ENCODE results near the gene VPS13C.

DNA sequence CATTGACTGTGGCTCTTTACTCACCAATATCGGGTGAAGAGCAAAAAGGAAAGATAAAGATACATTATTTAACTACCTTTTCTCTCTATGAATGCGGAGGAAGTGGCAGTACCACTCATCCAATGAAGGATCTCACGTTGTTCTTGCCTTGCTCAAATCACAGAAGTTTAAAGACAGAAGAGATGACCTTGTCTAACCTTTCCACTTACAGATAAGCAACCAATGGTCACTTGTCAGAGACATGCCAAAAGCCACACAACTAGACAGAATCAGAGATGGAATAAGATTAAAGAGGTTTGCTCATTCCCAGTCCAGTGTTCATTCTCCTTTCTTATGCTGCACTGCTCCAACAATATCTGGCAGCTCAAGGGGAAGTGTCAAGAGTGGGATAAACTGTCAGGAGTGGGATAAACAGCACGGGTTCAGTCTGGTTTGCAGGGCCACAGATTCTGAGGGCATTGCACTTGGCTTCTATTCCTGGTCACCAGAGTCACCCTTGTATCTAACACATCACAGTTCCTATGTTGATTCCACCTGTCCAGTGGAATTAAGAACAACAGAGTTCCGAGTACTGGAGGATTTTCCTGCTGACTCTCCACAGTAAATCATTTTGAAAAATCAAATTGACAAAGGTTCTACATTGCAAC, 6.7 kb downstream of the VPS13C start:
- TF ChIP-seq, protein P1, sequence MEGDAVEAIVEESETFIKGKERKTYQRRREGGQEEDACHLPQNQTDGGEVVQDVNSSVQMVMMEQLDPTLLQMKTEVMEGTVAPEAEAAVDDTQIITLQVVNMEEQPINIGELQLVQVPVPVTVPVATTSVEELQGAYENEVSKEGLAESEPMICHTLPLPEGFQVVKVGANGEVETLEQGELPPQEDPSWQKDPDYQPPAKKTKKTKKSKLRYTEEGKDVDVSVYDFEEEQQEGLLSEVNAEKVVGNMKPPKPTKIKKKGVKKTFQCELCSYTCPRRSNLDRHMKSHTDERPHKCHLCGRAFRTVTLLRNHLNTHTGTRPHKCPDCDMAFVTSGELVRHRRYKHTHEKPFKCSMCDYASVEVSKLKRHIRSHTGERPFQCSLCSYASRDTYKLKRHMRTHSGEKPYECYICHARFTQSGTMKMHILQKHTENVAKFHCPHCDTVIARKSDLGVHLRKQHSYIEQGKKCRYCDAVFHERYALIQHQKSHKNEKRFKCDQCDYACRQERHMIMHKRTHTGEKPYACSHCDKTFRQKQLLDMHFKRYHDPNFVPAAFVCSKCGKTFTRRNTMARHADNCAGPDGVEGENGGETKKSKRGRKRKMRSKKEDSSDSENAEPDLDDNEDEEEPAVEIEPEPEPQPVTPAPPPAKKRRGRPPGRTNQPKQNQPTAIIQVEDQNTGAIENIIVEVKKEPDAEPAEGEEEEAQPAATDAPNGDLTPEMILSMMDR (conservative IDR thresholded peaks at IDR 0.05) = no peak
- TF ChIP-seq EZH2 (IDR thresholded peaks at IDR 0.05; ENCODE audit: low read depth) = no peak
